Lower leg skin (tissue), 4 donors: ENCODE data around the gene CSRP1. TPM values are rescaled to one million over a fixed set of nuclear protein-coding genes. Genes with fewer than 3 reads are reported as not detected.
"Not testable (repeated sequence)": the region's sequence is repeated elsewhere in the genome, so short reads cannot be mapped to it uniquely, and the experiment has no call there.

ENCODE experiments used
- DNase-seq, 2 donors: peaks; one replicate each; pipeline ENCODE4 v3.0.0-alpha.2; 2019; ENCODE audit warnings: low spot score in 2 of 2
- H3K4me3 ChIP-seq: fragments of 200-600 bp; sonication (generic); 2 replicates; pipeline ENCODE4 v1.5.1; 2017; ENCODE audit warnings: mild to moderate bottlenecking, low read depth; ENCODE audit not compliant: poor library complexity, severe bottlenecking
- POLR2A ChIP-seq, 2 donors: fragments of 450-650 bp; IDR thresholded peaks; one replicate each; pipeline ENCODE4 v1.6.1; 2016 to 2017; ENCODE audit warnings: antibody characterized with exemption in 2 of 2, mild to moderate bottlenecking in 1 of 2, moderate library complexity in 1 of 2
- WGBS, 2 donors: methylation state at CpG; one replicate each; pipeline ENCODE4 v1.1.5; 2018; 5-methylcytosine and 5-hydroxymethylcytosine counted together
- intact Hi-C: fragments of 100-400 bp; cut with DNase I; formaldehyde crosslinking; loops from one replicate; pipeline ENCODE4 v1.15.0; 2023; ENCODE audit warnings: low total_unique reads
- total RNA-seq, 4 donors: library from RNA; depleted of rRNA; stranded (reverse); fragments of >200 nt; gene quantifications; one replicate each; pipeline ENCODE4 v1.1.0, GENCODE V29; 2016
- TF ChIP-seq, protein P1 (sequence below), 3 donors: fragments of 450-650 bp; IDR thresholded peaks; one replicate each; pipeline ENCODE4 v1.5.1; 2016; ENCODE audit warnings: antibody characterized with exemption in 3 of 3, mild to moderate bottlenecking in 3 of 3, moderate library complexity in 2 of 3

Gene CSRP1
- total RNA-seq, 4 donors from 2014 or later: 310 to 627 (median 401) TPM

DNA sequence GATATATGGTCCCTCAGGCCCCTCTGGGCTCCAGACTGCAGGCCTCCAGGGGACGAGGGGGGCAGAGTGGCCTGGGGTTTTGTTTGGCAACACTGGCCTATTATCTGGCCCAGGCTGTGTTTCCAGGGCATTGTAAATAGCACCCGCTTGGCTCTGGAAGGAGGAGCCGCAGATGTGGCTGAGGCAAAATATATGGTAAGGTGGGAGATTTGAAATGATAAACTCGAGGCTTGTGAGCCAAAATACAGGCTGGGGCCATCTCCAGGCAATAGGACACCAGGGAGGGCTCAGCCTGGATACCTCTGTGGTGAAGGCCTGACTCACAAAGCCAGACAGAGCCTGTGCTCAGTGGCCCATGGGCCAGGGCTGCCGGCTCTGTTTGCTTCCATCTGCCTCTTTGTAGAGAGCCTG lies 46.0 kb upstream of the CSRP1 start:
- intact Hi-C loops: loop anchor here (10.0 kb wide), 1 partner anchor 242 kb away; no protein-coding TSS in a partner anchor
- TF ChIP-seq POLR2A (IDR thresholded peaks at IDR 0.05): no peak
- TF ChIP-seq, protein P1, sequence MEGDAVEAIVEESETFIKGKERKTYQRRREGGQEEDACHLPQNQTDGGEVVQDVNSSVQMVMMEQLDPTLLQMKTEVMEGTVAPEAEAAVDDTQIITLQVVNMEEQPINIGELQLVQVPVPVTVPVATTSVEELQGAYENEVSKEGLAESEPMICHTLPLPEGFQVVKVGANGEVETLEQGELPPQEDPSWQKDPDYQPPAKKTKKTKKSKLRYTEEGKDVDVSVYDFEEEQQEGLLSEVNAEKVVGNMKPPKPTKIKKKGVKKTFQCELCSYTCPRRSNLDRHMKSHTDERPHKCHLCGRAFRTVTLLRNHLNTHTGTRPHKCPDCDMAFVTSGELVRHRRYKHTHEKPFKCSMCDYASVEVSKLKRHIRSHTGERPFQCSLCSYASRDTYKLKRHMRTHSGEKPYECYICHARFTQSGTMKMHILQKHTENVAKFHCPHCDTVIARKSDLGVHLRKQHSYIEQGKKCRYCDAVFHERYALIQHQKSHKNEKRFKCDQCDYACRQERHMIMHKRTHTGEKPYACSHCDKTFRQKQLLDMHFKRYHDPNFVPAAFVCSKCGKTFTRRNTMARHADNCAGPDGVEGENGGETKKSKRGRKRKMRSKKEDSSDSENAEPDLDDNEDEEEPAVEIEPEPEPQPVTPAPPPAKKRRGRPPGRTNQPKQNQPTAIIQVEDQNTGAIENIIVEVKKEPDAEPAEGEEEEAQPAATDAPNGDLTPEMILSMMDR (IDR thresholded peaks at IDR 0.05): no peak
- DNase-seq: peak in 1 of 2 donors; percentile 67

DNA sequence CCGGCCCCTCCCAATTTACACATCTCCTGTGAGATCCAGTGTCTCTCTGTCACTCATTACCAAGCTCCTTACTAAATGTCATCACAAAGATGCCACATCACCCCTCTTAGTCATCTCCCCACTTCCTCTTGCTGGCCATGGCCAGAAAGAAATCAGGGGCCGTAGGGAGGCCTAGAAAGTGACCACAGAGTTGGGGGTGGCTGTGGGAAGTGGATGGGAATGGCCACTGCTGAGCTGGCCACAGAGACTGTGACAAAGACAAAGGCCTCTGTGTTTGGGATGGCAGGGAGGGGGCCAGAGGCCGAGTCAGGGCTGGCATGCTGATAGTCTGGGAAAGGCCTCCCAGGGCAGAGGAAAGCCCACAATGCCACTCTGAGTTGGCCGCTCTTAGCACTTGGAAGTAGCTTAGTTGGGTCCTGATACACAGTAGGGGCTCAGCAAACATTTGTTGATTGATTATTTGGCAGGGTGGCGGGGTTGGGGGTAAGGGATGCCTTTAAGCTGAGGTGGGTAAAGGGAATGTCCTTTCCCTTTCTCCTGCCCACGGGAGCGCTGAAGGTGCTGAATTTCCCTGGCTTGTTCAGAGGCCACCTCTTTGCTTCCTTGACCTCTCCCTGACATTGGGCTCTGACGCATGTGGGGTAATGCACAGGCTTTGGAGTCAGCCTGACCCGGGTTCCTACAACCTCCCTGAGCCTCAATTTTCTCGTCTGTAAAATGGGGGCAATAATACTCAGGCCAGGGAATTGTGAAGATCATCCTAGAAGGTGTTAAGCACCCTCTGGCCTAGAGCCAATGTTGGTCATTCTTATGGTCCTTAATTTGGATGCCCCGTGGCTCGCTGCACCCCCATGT lies 45.2 kb upstream of the CSRP1 start:
- WGBS, 2 donors: 82 to 83% methylated on average over 12 of the region's 12 CpGs
- DNase-seq: peak in 1 of 2 donors; percentile 84
- H3K4me3 ChIP-seq: no peak overlapping the region
- TF ChIP-seq, protein P1 (IDR thresholded peaks at IDR 0.05): no peak
- no peak for TF ChIP-seq POLR2A (IDR thresholded peaks at IDR 0.05)
- intact Hi-C loops: loop anchor here (10.0 kb wide), 1 partner anchor 243 kb away; no protein-coding TSS in a partner anchor

More for the DNA sequence above, 46.0 kb upstream of the CSRP1 start:
- H3K4me3 ChIP-seq: no peak overlapping the region
- 64 to 79% methylated on average over 5 of the region's 5 CpGs for WGBS, 2 donors

DNA sequence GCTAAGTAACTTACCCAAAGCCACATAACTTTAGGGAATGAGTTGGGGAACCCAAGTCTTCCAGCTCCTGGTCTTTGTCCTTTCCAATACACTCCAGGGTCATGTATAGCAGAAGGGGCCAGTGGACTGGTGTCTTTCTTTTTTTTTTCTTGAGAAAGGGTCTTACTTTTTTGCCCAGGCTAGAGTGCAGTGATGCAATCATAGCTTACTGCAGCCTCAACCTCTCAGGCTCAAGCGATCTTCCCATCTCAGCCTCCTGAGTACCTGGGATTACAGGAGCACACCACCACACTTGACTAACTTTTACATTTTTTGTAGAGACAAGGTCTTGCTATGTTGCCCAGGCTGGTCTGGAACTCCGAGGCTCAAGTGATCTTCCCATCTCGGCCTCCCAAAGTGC lies 44.2 kb upstream of the CSRP1 start:
- DNase-seq: no peak
- TF ChIP-seq POLR2A (IDR thresholded peaks at IDR 0.05): no peak
- TF ChIP-seq, protein P1 (IDR thresholded peaks at IDR 0.05): no peak
- no peak overlapping the region for H3K4me3 ChIP-seq
- intact Hi-C loops: loop anchor here (10.0 kb wide), 1 partner anchor 244 kb away; no protein-coding TSS in a partner anchor
- WGBS, 2 donors: 87 to 88% methylated on average over 3 of the region's 3 CpGs

DNA sequence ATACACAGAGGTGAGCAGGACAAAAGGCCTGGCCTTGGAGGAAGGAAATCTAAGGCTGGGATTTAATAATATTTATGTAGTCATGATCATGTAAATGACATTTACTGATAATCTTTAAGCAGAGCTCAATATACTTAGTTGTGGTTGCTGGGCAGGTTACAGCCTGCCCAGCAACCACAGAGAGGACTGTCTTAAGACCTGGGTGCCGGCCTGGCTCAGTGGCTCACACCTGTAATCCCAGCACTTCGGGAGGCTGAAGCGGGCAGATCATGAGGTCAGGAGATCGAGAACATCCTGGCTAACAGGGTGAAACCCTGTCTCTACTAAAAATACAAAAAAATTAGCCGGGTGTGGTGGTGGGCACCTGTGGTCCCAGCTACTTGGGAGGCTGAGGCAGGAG lies 42.6 kb upstream of the CSRP1 start:
- intact Hi-C loops, H3K4me3 ChIP-seq: not testable (repeated sequence)
- 87 to 89% methylated on average over 5 of the region's 5 CpGs for WGBS, 2 donors
- peak in 1 of 2 donors; percentile 45 for DNase-seq

DNA sequence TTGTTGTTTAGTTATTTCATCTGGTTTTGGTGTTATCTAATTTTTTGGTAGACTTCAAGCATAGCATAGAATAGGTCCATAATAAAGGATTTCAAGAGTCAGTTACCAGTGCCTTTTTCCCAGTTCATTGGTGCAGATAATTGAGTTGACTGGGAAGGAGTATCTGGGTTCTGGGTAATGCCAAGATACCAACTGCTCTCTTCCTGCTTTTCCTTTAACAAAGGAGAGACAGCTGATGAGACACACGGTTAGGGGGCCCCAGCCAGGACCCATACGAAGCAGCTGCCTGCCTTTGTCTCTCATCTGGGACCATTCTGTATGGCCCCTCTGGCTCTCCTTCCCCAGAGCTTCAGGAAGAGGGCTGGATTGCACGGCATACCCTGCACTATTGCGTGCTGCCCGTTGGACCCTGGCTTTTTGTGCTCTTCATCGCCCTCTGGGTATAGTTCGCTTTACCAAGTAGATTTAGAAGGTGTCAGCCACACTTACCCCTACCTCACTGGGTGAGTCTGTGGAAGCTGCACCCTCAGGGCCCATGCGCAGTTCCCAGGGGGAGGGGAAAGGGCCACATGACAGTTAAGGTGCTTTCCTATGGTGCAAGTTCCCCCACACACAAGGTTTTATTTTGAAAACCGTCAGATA lies 39.0 kb upstream of the CSRP1 start:
- WGBS, 2 donors: 72 to 74% methylated on average over 9 of the region's 9 CpGs

More for the DNA sequence above, 39.0 kb upstream of the CSRP1 start:
- intact Hi-C loops: no loop called here
- peak in 1 of 2 donors; percentile 46 for DNase-seq
- no peak overlapping the region for H3K4me3 ChIP-seq
- TF ChIP-seq, protein P1 (IDR thresholded peaks at IDR 0.05): no peak
- no peak for TF ChIP-seq POLR2A (IDR thresholded peaks at IDR 0.05)
